ENCODE measurements around the gene SLC7A9. TPM values are rescaled to one million over a fixed set of nuclear protein-coding genes. Genes with fewer than 3 reads are reported as not detected.

The SLC7A9 gene
- total and polyA plus RNA-seq, 10 of the 15 experiments (the other 5 are each of a cell fraction or from before 2014, with no cell fraction given): 0.13 to 0.17 TPM; not detected in 8

DNA sequence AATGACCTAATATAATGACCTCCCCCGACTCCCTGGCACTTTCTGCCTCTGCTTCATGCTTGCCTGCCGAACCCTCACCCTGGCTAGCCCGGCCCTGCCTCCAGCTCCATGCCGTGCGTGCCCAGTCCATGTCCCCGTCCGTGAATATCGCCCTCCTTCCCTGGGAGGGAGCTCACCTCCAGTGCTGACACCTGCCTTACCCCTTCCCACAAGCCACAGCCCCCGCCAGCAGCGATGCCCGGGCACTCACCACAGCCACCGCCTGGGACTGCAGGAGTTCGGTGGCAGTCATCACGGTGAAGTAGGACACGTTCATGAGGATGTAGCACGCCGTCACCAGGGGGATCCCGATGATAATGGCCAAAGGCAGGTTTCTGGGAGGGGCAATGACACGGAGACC, 10.0 kb downstream of the SLC7A9 start:
- H3K36me3 ChIP-seq (ENCODE audit: control insufficient read depth in 2 of 2, insufficient read depth in 2 of 2, low read length in 1 of 2): no peaks in the 10 kb centered on the region
- WGBS (ENCODE audit: insufficient coverage, insufficient replicate concordance, low lambda C conversion rate, missing lambda C conversion rate): 69% methylated on average over 19 of the region's 19 CpGs
- H3K4me3 ChIP-seq: no peak overlapping the region
- no peaks in the 10 kb centered on the region for H3K79me2 ChIP-seq (ENCODE audit: control insufficient read depth, insufficient read depth, low read length)
- CTCF ChIA-PET: no interaction called here
- H3K9ac ChIP-seq (ENCODE audit: control insufficient read depth, insufficient read depth, low read length): no peak overlapping the region
- RAD21 ChIA-PET (ENCODE audit: unreplicated experiment): no interaction called here
- FAIRE-seq (no peak), DNase-seq (ENCODE audit: low read depth, low spot score) (no peak), ATAC-seq (no peak)
- no peaks in the 10 kb centered on the region for H3K27me3 ChIP-seq (replicated peaks in 1 of 2; ENCODE audit: control insufficient read depth in 2 of 2, insufficient read depth in 2 of 2, low read length in 1 of 2)
- in situ Hi-C loops (cut with MboI): no loop called here
- H2AFZ ChIP-seq (ENCODE audit: control insufficient read depth, low read depth, low read length): no peak overlapping the region
- POLR2A ChIA-PET: no interaction called here
- H3K27ac ChIP-seq (ENCODE audit: control insufficient read depth, insufficient read depth): no peak overlapping the region
- SMC1A ChIA-PET (ENCODE audit: uncharacterized antibody, unreplicated experiment): no interaction called here
- H3K4me2 ChIP-seq (ENCODE audit: control insufficient read depth, insufficient read depth): no peak overlapping the region
- intact Hi-C loops (cut with micrococcal nuclease; ENCODE audit: unreplicated experiment): no loop called here
- BruUV-seq (replicated peaks): no TSS peak
- H4K20me1 ChIP-seq (ENCODE audit: control insufficient read depth, insufficient read depth): no peaks in the 10 kb centered on the region
- H3K9me3 ChIP-seq (replicated peaks; ENCODE audit: control insufficient read depth, insufficient read depth, low read length): no peaks in the 10 kb centered on the region
- TF ChIP-seq HDAC2 (IDR thresholded peaks at IDR 0.05) (no peak), ZNF24 (IDR thresholded peaks at IDR 0.05) (no peak), KAT2A (conservative IDR thresholded peaks at IDR 0.05; ENCODE audit: control insufficient read depth, low read depth, low read length) (no peak), GABPA (IDR thresholded peaks at IDR 0.05; ENCODE audit: low read depth) (no peak), ZNF274 (IDR thresholded peaks at IDR 0.05; ENCODE audit: insufficient read depth, insufficient read length) (no peak), POLR2A (IDR thresholded peaks at IDR 0.05; ENCODE audit: low read depth, low read length) (no peak), CREB1 (IDR thresholded peaks at IDR 0.05; ENCODE audit: low read depth) (no peak), ZNF592 (IDR thresholded peaks at IDR 0.05) (no peak), ZNF384 (IDR thresholded peaks at IDR 0.05; ENCODE audit: borderline replicate concordance, low read depth, low read length) (no peak), NR2C1 (IDR thresholded peaks at IDR 0.05) (no peak), BACH1 (IDR thresholded peaks at IDR 0.05; ENCODE audit: borderline replicate concordance) (no peak), SPI1 (IDR thresholded peaks at IDR 0.05; ENCODE audit: borderline replicate concordance, insufficient read depth, low read depth, low read length) (no peak), PAX8 (IDR thresholded peaks at IDR 0.05) (no peak), ESRRA (IDR thresholded peaks at IDR 0.05; ENCODE audit: low read length) (no peak)
- TF ChIP-seq, protein P1, sequence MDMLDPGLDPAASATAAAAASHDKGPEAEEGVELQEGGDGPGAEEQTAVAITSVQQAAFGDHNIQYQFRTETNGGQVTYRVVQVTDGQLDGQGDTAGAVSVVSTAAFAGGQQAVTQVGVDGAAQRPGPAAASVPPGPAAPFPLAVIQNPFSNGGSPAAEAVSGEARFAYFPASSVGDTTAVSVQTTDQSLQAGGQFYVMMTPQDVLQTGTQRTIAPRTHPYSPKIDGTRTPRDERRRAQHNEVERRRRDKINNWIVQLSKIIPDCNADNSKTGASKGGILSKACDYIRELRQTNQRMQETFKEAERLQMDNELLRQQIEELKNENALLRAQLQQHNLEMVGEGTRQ (IDR thresholded peaks at IDR 0.05; ENCODE audit: borderline replicate concordance, low read depth, low read length): no peak
- no peaks in the 10 kb centered on the region for H3K4me1 ChIP-seq (ENCODE audit: control insufficient read depth, insufficient read depth, low read length)
